Astrocyte (in vitro differentiated cells and primary cell): ENCODE measurements around the gene RC3H2. TPM values are rescaled to one million over a fixed set of nuclear protein-coding genes. Genes with fewer than 3 reads are reported as not detected.

Source experiments
- DNase-seq: peaks from one replicate; pipeline ENCODE4 v3.0.0-alpha.2; 2010; ENCODE audit warnings: low read depth
- FAIRE-seq: peaks from 2 replicates; lab custom pipeline; 2011; peaks lifted over from hg19 to GRCh38; lab: Jason Lieb, UNC
- H2AFZ ChIP-seq: 2 replicates; pipeline ENCODE4 v1.6.0; 2012; ENCODE audit warnings: low read depth, low read length, inconsistent platforms
- H3K27ac ChIP-seq: 2 replicates; pipeline ENCODE4 v1.5.1; 2011; ENCODE audit warnings: low read depth, low read length, inconsistent platforms
- H3K27me3 ChIP-seq: 2 replicates; pipeline ENCODE4 v1.6.0; 2011; ENCODE audit warnings: low read length, inconsistent platforms; ENCODE audit not compliant: insufficient read depth
- H3K36me3 ChIP-seq: 2 replicates; pipeline ENCODE4 v1.5.1; 2011; ENCODE audit warnings: low read length, inconsistent platforms; ENCODE audit not compliant: insufficient read depth
- H3K4me1 ChIP-seq: 2 replicates; pipeline ENCODE4 v1.5.1; 2011; ENCODE audit warnings: low read length, inconsistent platforms; ENCODE audit not compliant: insufficient read depth
- H3K4me2 ChIP-seq: 2 replicates; pipeline ENCODE4 v1.6.0; 2012; ENCODE audit warnings: low read length, inconsistent platforms
- H3K4me3 ChIP-seq: 2 replicates; pipeline ENCODE4 v1.5.1; 2011; ENCODE audit warnings: low read depth, mild to moderate bottlenecking, low read length, inconsistent platforms; ENCODE audit not compliant: insufficient read depth
- H3K79me2 ChIP-seq: 2 replicates; pipeline ENCODE4 v1.6.0; 2012; ENCODE audit warnings: mild to moderate bottlenecking, low read length, inconsistent platforms; ENCODE audit not compliant: insufficient read depth
- H3K9ac ChIP-seq: 2 replicates; pipeline ENCODE4 v1.6.0; 2012; ENCODE audit warnings: mild to moderate bottlenecking, low read length, inconsistent platforms
- H3K9me3 ChIP-seq: 2 replicates; pipeline ENCODE4 v1.5.1; 2012; ENCODE audit warnings: low read depth, mild to moderate bottlenecking, low read length, inconsistent platforms; ENCODE audit not compliant: insufficient read depth
- H4K20me1 ChIP-seq: 2 replicates; pipeline ENCODE4 v1.6.0; 2012; ENCODE audit warnings: low read length, inconsistent platforms; ENCODE audit not compliant: insufficient read depth
- H3K27ac Mint-ChIP-seq: one replicate; pipeline ENCODE4 v1.8.0; 2021; ENCODE audit warnings: mild to moderate bottlenecking, mixed read lengths; ENCODE audit not compliant: unreplicated experiment
- H3K27me3 Mint-ChIP-seq: one replicate; pipeline ENCODE4 v1.8.0; 2021; ENCODE audit warnings: low read depth, mixed read lengths; ENCODE audit not compliant: unreplicated experiment
- H3K36me3 Mint-ChIP-seq: one replicate; pipeline ENCODE4 v1.8.0; 2021; ENCODE audit warnings: low read depth, mixed read lengths; ENCODE audit not compliant: unreplicated experiment
- H3K4me1 Mint-ChIP-seq: one replicate; pipeline ENCODE4 v1.8.0; 2021; ENCODE audit warnings: low read depth, mixed read lengths; ENCODE audit not compliant: unreplicated experiment
- H3K4me3 Mint-ChIP-seq: one replicate; pipeline ENCODE4 v1.8.0; 2021; ENCODE audit warnings: mild to moderate bottlenecking, moderate library complexity, mixed read lengths; ENCODE audit not compliant: unreplicated experiment
- H3K9me3 Mint-ChIP-seq: one replicate; pipeline ENCODE4 v1.8.0; 2021; ENCODE audit warnings: mild to moderate bottlenecking, mixed read lengths; ENCODE audit not compliant: unreplicated experiment
- EZH2 ChIP-seq: IDR thresholded peaks from 2 replicates; pipeline ENCODE4 v1.6.1; 2012; ENCODE audit warnings: mild to moderate bottlenecking, low read length, inconsistent platforms; ENCODE audit not compliant: insufficient read depth
- total RNA-seq: library from RNA; stranded (reverse); gene quantifications from 2 replicates; pipeline ENCODE4 v1.2.1, GENCODE V29; 2021
- TF ChIP-seq, protein P1 (sequence below): IDR thresholded peaks from 2 replicates; pipeline ENCODE4 v1.5.1; 2011; ENCODE audit warnings: low read depth, mild to moderate bottlenecking, inconsistent platforms, low read length, moderate library complexity; ENCODE audit not compliant: insufficient read depth

RC3H2 gene
- total RNA-seq, 1 donor from 2014 or later: 69.0 TPM

GRCh38 chr9:122848256-122848943 is 56.8 kb downstream of the RC3H2 start:
- Mint-ChIP-seq H3K4me3 (no peak overlapping the region), H3K4me1 (no peaks in the 10 kb centered on the region), H3K27ac (no peak overlapping the region), H3K9me3 (peaks cover 2% of the 10 kb centered on the region), H3K27me3 (no peaks in the 10 kb centered on the region), H3K36me3 (peaks cover 15% of the 10 kb centered on the region)
- Histone ChIP-seq H3K27ac (no peak overlapping the region), H4K20me1 (no peaks in the 10 kb centered on the region), H2AFZ (no peak overlapping the region), H3K27me3 (no peaks in the 10 kb centered on the region), H3K36me3 (peaks cover 27% of the 10 kb centered on the region), H3K9me3 (no peaks in the 10 kb centered on the region), H3K4me3 (no peak overlapping the region), H3K9ac (no peak overlapping the region), H3K79me2 (no peaks in the 10 kb centered on the region), H3K4me1 (no peaks in the 10 kb centered on the region), H3K4me2 (no peak overlapping the region)
- no peak for DNase-seq
- TF ChIP-seq EZH2: no peak
- TF ChIP-seq, protein P1, sequence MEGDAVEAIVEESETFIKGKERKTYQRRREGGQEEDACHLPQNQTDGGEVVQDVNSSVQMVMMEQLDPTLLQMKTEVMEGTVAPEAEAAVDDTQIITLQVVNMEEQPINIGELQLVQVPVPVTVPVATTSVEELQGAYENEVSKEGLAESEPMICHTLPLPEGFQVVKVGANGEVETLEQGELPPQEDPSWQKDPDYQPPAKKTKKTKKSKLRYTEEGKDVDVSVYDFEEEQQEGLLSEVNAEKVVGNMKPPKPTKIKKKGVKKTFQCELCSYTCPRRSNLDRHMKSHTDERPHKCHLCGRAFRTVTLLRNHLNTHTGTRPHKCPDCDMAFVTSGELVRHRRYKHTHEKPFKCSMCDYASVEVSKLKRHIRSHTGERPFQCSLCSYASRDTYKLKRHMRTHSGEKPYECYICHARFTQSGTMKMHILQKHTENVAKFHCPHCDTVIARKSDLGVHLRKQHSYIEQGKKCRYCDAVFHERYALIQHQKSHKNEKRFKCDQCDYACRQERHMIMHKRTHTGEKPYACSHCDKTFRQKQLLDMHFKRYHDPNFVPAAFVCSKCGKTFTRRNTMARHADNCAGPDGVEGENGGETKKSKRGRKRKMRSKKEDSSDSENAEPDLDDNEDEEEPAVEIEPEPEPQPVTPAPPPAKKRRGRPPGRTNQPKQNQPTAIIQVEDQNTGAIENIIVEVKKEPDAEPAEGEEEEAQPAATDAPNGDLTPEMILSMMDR: no peak
- FAIRE-seq: no peak

- Histone ChIP-seq H3K27me3 (no peaks in the 10 kb centered on the region), H3K9ac (no peak overlapping the region), H3K4me1 (no peaks in the 10 kb centered on the region), H3K4me3 (no peak overlapping the region), H3K9me3 (no peaks in the 10 kb centered on the region), H3K79me2 (no peaks in the 10 kb centered on the region), H2AFZ (no peak overlapping the region), H3K36me3 (peaks cover 27% of the 10 kb centered on the region), H4K20me1 (no peaks in the 10 kb centered on the region), H3K4me2 (no peak overlapping the region), H3K27ac (no peak overlapping the region)
- H3K4me1 Mint-ChIP-seq: no peaks in the 10 kb centered on the region
- DNase-seq (no peak), FAIRE-seq (no peak)
- no peaks in the 10 kb centered on the region for H3K27me3 Mint-ChIP-seq
- peaks cover 2% of the 10 kb centered on the region for H3K9me3 Mint-ChIP-seq
- peaks cover 15% of the 10 kb centered on the region for H3K36me3 Mint-ChIP-seq
- TF ChIP-seq, protein P1: no peak
- no peak for TF ChIP-seq EZH2
- no peak overlapping the region for H3K4me3 Mint-ChIP-seq
- no peak overlapping the region for H3K27ac Mint-ChIP-seq
These were observed 58.7 kb downstream of the RC3H2 start for GRCh38 chr9:122846371-122846940.

- peaks cover 22% of the 10 kb centered on the region for H3K36me3 ChIP-seq
- Mint-ChIP-seq H3K27ac (no peak overlapping the region), H3K27me3 (no peaks in the 10 kb centered on the region), H3K4me3 (no peak overlapping the region), H3K4me1 (no peaks in the 10 kb centered on the region), H3K9me3 (no peaks in the 10 kb centered on the region), H3K36me3 (peaks cover 6% of the 10 kb centered on the region)
- H3K9me3 ChIP-seq: no peaks in the 10 kb centered on the region
- FAIRE-seq (no peak), DNase-seq (no peak)
- H3K79me2 ChIP-seq: no peaks in the 10 kb centered on the region
- TF ChIP-seq EZH2: no peak
- TF ChIP-seq, protein P1: no peak
- H3K27me3 ChIP-seq: no peaks in the 10 kb centered on the region
- H3K9ac ChIP-seq: no peak overlapping the region
- no peak overlapping the region for H3K4me3 ChIP-seq
- no peak overlapping the region for H2AFZ ChIP-seq
- H3K4me1 ChIP-seq: no peaks in the 10 kb centered on the region
- H3K27ac ChIP-seq: no peak overlapping the region
- no peaks in the 10 kb centered on the region for H4K20me1 ChIP-seq
- H3K4me2 ChIP-seq: no peak overlapping the region
These were observed 60.0 kb downstream of the RC3H2 start for GRCh38 chr9:122845116-122845515.
